Neutrophil (primary cell): ENCODE data around the gene C19orf44.
"Not testable (repeated sequence)": the region's sequence is repeated elsewhere in the genome, so short reads cannot be mapped to it uniquely, and the experiment has no call there.

Experiments used
- H3K27ac ChIP-seq: fragments of 200-600 bp; sonication (generic); 2 replicates; pipeline ENCODE4 v1.5.1; 2016; ENCODE audit warnings: mild to moderate bottlenecking, moderate library complexity
- H3K27me3 ChIP-seq: fragments of 200-600 bp; sonication (generic); 2 replicates; pipeline ENCODE4 v1.6.0; 2016; ENCODE audit warnings: mild to moderate bottlenecking
- H3K36me3 ChIP-seq: fragments of 200-600 bp; sonication (generic); 2 replicates; pipeline ENCODE4 v1.5.1; 2017
- H3K4me1 ChIP-seq, 2 experiments: fragments of 200-600 bp in 1 of 2; sonication (generic) in 1 of 2; 1 replicate in 1 of 2; 2 replicates in 1 of 2; pipeline versions ENCODE4 v1.5.1 to v1.6.1; 2013 to 2016; ENCODE audit warnings: low read depth in 1 of 2, low read length in 1 of 2, mild to moderate bottlenecking in 1 of 2, moderate library complexity in 1 of 2; ENCODE audit not compliant: control insufficient read depth in 1 of 2, insufficient read depth in 1 of 2
- H3K4me3 ChIP-seq, 2 experiments: fragments of 200-600 bp in 1 of 2; sonication (generic) in 1 of 2; 1 replicate in 1 of 2; 2 replicates in 1 of 2; pipeline ENCODE4 v1.5.1; 2013 to 2016; ENCODE audit warnings: low read depth in 1 of 2, low read length in 1 of 2, mild to moderate bottlenecking in 1 of 2, moderate library complexity in 1 of 2
- H3K9me3 ChIP-seq: fragments of 200-600 bp; sonication (generic); 2 replicates; pipeline ENCODE4 v1.5.1; 2016
- CTCF ChIP-seq: fragments of 200-600 bp; sonication (generic); IDR thresholded peaks from 2 replicates; pipeline ENCODE4 v1.5.1; 2016; ENCODE audit warnings: antibody characterized with exemption

The C19orf44 gene

GRCh38 chr19:16470911-16471811 is 25.0 kb upstream of the C19orf44 start:
- no peak for TF ChIP-seq CTCF
- H3K27ac ChIP-seq = peak overlapping the region; percentile 93

GRCh38 chr19:16472559-16472899 is 23.7 kb upstream of the C19orf44 start:
- H3K9me3 ChIP-seq, H3K36me3 ChIP-seq, H3K27me3 ChIP-seq: not testable (repeated sequence)
- peak overlapping the region; percentile 68 to 85 for H3K4me3 ChIP-seq
- peaks cover 24% of the 10 kb centered on the region in 2 experiments for H3K4me1 ChIP-seq
- H3K27ac ChIP-seq = peak overlapping the region; percentile 93

More at GRCh38 chr19:16470911-16471811, 25.0 kb upstream of the C19orf44 start:
- Histone ChIP-seq H3K27me3 (no peaks in the 10 kb centered on the region), H3K9me3 (no peaks in the 10 kb centered on the region), H3K4me1 (peaks cover 24% of the 10 kb centered on the region in 2 experiments), H3K36me3 (no peaks in the 10 kb centered on the region), H3K4me3 (peak overlapping the region; percentile 68 to 85)

- Histone ChIP-seq H3K27me3 (no peaks in the 10 kb centered on the region), H3K4me1 (peaks cover 24% of the 10 kb centered on the region in 2 experiments), H3K36me3 (no peaks in the 10 kb centered on the region), H3K9me3 (no peaks in the 10 kb centered on the region), H3K4me3 (no peak overlapping the region), H3K27ac (peak overlapping the region; percentile 93)
- TF ChIP-seq CTCF = no peak
Measured at GRCh38 chr19:16472992-16473391, 23.2 kb upstream of the C19orf44 start.

GRCh38 chr19:16473875-16474392 is 22.3 kb upstream of the C19orf44 start:
- Histone ChIP-seq H3K4me3 (no peak overlapping the region), H3K9me3 (no peaks in the 10 kb centered on the region), H3K27me3 (no peaks in the 10 kb centered on the region), H3K36me3 (no peaks in the 10 kb centered on the region), H3K27ac (no peak overlapping the region), H3K4me1 (peaks cover 24% of the 10 kb centered on the region in 2 experiments)
- TF ChIP-seq CTCF = no peak

GRCh38 chr19:16476401-16476800 is 19.8 kb upstream of the C19orf44 start:
- peaks cover 6% of the 10 kb centered on the region in 2 experiments for H3K4me1 ChIP-seq
- no peak for TF ChIP-seq CTCF

GRCh38 chr19:16477311-16477710 is 18.9 kb upstream of the C19orf44 start:
- Histone ChIP-seq H3K4me1 (peaks cover 3% of the 10 kb centered on the region in 2 experiments), H3K27me3 (no peaks in the 10 kb centered on the region), H3K27ac (no peak overlapping the region), H3K9me3 (no peaks in the 10 kb centered on the region), H3K4me3 (no peak overlapping the region), H3K36me3 (no peaks in the 10 kb centered on the region)
- TF ChIP-seq CTCF = no peak

More at GRCh38 chr19:16476401-16476800, 19.8 kb upstream of the C19orf44 start:
- H3K27me3 ChIP-seq = no peaks in the 10 kb centered on the region
- no peak overlapping the region for H3K4me3 ChIP-seq
- H3K27ac ChIP-seq = no peak overlapping the region
- H3K36me3 ChIP-seq = no peaks in the 10 kb centered on the region
- H3K9me3 ChIP-seq = no peaks in the 10 kb centered on the region
